HG02798 (cell line): ENCODE measurements around the gene SDS.

Experiments used
- ATAC-seq: cut with Tn5 transposase; IDR thresholded peaks from one replicate; pipeline ENCODE4 v1.9.1; 2021; ENCODE audit warnings: mild to moderate bottlenecking; ENCODE audit not compliant: unreplicated experiment, poor library complexity

SDS gene

GRCh38 chr12:113403435-113404415 lies at the start of gene SDS:
SDS (minus strand) TSS chr12:113403887; CDS start chr12:113399708, 4,179 bp downstream.
- ATAC-seq: no peak

- no peak for ATAC-seq
These were observed 49.6 kb upstream of the SDS start for GRCh38 chr12:113453330-113453729.

GRCh38 chr12:113452458-113452857 lies 48.8 kb upstream of the SDS start:
- ATAC-seq: no peak

- no peak for ATAC-seq
These were observed 46.2 kb upstream of the SDS start for GRCh38 chr12:113449839-113450238.

- ATAC-seq: no peak
These were observed 45.6 kb upstream of the SDS start for GRCh38 chr12:113449299-113449698.

- no peak for ATAC-seq
These were observed 45.2 kb upstream of the SDS start for GRCh38 chr12:113448873-113449272.

- ATAC-seq: no peak
These were observed 42.0 kb upstream of the SDS start for GRCh38 chr12:113445544-113446171.

- no peak for ATAC-seq
These were observed 39.4 kb upstream of the SDS start for GRCh38 chr12:113443030-113443539.

GRCh38 chr12:113440947-113441782 lies 37.5 kb upstream of the SDS start:
- no peak for ATAC-seq

GRCh38 chr12:113440336-113440735 lies 36.6 kb upstream of the SDS start:
- no peak for ATAC-seq

- no peak for ATAC-seq
These were observed 35.9 kb upstream of the SDS start for GRCh38 chr12:113439606-113440030.

- no peak for ATAC-seq
These were observed 35.6 kb upstream of the SDS start for GRCh38 chr12:113439301-113439597.

- no peak for ATAC-seq
These were observed 35.0 kb upstream of the SDS start for GRCh38 chr12:113438523-113439300.

- no peak for ATAC-seq
These were observed 34.0 kb upstream of the SDS start for GRCh38 chr12:113437729-113438100.

- no peak for ATAC-seq
These were observed 33.5 kb upstream of the SDS start for GRCh38 chr12:113436993-113437728.

- no peak for ATAC-seq
These were observed 32.9 kb upstream of the SDS start for GRCh38 chr12:113436586-113436985.

GRCh38 chr12:113435367-113435766 lies 31.7 kb upstream of the SDS start:
- ATAC-seq: no peak

GRCh38 chr12:113432986-113433385 lies 29.3 kb upstream of the SDS start:
- no peak for ATAC-seq

GRCh38 chr12:113428482-113428881 lies 24.8 kb upstream of the SDS start:
- no peak for ATAC-seq
